ENCODE measurements around the gene ITGA7.

- TF ChIP-seq POLR2AphosphoS5 (IDR thresholded peaks at IDR 0.05): no peak
- no peak for TF ChIP-seq RAD21 (conservative IDR thresholded peaks at IDR 0.05)
- TF ChIP-seq EZH2 (IDR thresholded peaks at IDR 0.05; ENCODE audit: borderline replicate concordance, insufficient read depth, low read length, poor library complexity, severe bottlenecking): no peak
- TF ChIP-seq CTCF (IDR thresholded peaks at IDR 0.05; ENCODE audit: poor library complexity, severe bottlenecking): no peak
- TF ChIP-seq EP300 (conservative IDR thresholded peaks at IDR 0.05; ENCODE audit: poor library complexity, severe bottlenecking): no peak
- no peak for TF ChIP-seq TAF1 (IDR thresholded peaks at IDR 0.05; ENCODE audit: low read depth)
Observed at GRCh38 chr12:55696796-55697462, 10.8 kb downstream of the ITGA7 start.

All from neural cell (in vitro differentiated cells).